GM19467 (cell line): ENCODE data around the gene RELN.

Experiments
- ATAC-seq: cut with Tn5 transposase; IDR thresholded peaks from one replicate; pipeline ENCODE4 v1.9.1; 2021; ENCODE audit warnings: mild to moderate bottlenecking, moderate library complexity; ENCODE audit not compliant: unreplicated experiment

Gene RELN

DNA sequence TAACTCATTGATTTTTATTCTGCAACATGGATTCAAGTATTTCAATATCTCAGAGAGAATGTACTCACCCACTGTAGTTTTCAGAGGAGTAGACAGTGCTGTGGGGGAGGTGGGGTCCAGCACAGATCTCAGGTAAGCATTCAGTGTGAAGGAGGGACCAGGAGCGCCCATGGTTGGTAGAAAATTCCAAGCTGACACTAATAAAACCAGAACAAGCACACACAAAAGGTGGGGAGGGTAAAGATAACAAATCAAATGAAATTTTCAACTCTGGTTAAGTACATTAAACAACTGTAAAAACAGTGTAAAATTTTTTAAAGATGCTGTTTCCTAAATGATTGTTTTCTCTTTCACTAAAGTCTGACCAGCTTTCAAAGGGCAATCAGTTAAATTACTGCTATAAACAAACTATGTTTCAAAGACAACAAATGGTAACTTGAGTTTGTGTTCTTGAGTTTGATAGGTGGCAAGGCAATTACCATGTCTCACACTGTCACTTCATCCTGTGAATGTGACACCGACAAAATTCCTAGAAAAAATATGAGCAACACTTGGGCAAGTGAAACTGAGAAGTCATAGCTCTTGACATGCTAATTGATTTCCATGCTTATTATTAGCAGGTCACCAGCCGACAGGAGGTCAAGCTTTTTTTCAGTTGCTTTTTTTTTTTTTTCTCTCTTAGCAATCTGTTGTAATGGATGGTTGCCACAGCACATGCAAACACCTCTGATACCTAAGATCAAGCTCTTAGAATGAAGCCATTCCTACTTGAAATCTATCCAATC, 337.7 kb downstream of the RELN start:
- no peak for ATAC-seq

- ATAC-seq = no peak
Measured at GRCh38 chr7:103649052-103649451, 340.4 kb downstream of the RELN start.

DNA sequence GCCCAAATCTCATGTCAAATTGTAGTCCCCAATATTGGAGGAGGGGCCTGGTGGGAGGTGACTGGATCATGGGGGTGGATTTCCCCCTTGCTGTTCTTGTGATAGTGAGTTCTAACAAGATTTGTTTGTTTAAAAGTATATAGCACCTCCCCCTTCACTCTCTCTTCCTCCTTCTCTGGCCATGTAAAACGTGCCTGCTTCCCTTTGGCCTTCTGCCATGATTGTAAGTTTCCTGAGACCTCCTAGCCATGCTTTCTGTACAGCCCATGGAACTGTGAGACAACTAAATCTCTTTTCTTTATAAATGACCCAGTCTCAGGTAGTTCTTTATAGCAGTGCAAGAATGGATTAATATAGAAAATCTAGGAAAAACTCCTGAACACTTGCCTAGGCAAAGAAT, 341.3 kb downstream of the RELN start:
- ATAC-seq = no peak

- no peak for ATAC-seq
Measured at GRCh38 chr7:103644319-103644718, 345.1 kb downstream of the RELN start.

DNA sequence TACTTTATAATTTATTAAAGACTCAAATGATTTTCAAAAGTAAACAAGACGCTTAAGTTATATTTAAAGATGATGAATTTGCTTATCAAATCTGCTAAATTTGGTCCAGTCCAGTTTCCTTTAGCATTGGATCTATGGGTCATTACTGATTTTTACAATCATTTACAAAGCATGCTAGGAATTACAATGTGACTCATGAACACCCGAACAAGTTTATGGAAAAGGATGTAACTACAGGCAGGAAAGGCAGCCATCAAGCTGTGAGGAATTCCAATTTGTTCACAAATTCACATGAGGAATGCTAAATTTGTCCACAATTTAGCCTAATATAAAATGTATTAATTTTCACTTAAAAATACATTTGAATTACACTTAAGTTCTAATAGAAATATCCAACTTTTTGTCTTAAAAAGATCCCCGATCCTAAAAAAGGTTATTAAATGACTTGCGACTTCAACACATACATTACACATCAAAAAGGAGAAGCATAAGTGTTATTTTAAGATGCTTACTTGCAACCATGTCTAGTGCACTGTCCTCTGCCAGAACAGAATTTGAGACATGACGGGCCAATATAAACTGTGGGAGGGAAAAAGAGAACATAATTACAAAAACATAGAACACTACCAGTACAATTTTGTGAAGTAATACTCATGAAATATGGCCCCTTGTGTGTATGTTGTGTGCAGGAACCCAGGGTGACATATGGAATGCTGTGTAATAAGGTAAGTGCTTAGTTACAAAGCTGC, 349.3 kb downstream of the RELN start:
- ATAC-seq = no peak

DNA sequence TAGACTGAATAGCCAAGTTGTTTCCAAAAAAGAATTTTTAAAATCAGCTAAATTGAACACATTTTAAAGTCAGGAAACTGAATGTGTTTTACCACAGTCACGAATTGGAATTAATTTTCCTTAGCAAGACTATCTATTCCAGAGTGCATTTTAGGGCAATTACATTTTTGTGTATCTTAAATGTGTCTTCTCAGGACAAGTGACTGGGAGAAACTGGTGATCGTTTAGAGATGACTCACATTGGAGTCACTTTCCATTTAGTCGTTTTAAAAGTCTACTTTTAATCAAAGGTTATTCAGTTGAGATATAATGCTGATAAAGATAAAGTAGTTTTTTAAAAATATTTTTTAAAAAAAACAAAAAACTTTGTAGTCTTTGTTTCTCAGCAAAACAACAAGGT, 351.7 kb downstream of the RELN start:
- ATAC-seq = no peak

- ATAC-seq = no peak
Measured at GRCh38 chr7:103637094-103637493, 352.4 kb downstream of the RELN start.

DNA sequence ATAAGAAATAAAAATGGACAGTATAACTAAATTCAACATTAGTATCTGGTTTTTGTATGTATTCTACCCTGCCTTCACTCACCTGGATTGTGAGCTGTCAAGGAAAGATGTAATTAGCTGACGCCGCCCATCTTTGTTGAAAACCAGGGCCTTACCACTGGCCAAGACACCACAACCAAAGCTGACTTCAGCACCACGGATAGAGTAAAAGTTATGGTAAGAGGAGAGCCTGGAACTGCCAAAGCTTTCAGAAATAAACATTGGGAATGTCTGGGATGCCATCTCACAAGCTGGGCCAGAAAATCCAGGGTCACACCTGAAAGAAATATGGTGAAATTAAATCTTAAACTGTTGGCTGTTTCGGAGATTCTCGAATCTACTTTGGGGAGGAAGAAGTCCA, 353.3 kb downstream of the RELN start:
- ATAC-seq = no peak

- ATAC-seq = no peak
Measured at GRCh38 chr7:103632972-103633371, 356.5 kb downstream of the RELN start.

DNA sequence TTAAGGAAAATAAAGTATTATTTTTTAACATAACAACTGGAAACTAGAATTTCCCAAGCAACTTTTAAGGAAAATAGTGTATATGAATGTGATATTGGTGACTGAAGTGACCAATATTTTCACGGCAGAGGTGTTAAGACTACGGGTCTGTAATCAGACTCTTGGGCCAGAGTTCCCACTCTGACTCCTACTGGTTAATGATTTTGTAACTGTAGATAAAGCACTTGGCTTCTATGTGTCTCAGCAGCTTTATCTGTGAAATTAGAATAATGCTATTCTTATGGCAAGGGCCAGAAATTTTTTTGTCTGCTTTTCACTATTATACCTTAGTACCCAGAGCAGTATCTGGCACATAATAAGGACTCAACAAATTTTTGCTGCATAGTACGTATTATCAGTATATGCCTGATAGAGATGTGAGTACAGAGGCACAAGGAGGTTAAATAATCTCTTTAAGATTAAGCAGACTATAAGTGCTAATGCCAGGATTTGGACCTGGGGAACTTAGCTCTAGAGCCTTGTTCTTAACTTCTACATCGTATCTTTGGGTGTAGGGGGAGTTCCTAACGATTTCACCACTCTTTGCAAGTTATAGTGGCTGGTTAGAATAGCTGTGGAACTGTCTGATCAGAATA, 357.3 kb downstream of the RELN start:
- ATAC-seq = no peak

- no peak for ATAC-seq
Measured at GRCh38 chr7:103630318-103630717, 359.1 kb downstream of the RELN start.

- no peak for ATAC-seq
Measured at GRCh38 chr7:103628742-103629141, 360.7 kb downstream of the RELN start.

DNA sequence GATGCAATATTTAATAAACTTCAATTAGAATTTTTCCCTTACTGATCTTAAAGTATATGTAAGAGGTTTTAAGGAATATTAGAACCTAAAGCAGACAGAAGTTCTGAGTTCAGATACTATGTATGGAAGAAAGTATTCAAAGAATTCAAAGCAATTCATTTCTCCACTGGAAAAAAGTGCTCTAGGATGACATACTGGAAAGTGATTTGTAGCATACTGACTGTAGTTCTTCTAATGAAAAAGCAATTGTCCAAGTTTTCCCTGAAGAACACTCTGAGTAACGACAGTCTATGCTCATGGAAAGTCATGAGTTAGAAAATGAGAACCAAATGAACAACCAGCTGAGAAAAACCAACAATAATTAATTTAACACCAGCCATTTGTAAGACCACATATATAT, 362.7 kb downstream of the RELN start:
- no peak for ATAC-seq

GRCh38 chr7:103622274-103622673, 367.2 kb downstream of the RELN start:
- ATAC-seq = no peak

GRCh38 chr7:103613655-103614642, 375.5 kb downstream of the RELN start:
- ATAC-seq = no peak

DNA sequence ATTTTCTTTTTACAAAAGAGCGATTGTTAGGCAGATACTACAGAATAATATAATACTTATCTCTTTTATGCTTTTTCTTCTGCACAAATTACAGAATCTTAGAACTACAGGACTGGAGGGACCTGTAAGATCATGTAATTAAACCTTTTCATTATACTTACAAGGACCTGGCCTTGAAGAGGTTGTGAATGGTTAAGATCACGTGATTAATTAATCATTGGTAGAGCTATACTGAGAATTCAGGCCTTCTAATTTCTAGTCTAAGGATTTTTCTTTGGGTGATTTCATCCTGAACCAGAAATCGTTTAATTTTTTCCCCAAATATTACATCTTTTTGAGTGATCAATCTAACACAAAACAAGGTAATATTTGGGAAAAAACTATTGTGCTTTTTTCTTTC, 379.7 kb downstream of the RELN start:
- ATAC-seq = no peak

DNA sequence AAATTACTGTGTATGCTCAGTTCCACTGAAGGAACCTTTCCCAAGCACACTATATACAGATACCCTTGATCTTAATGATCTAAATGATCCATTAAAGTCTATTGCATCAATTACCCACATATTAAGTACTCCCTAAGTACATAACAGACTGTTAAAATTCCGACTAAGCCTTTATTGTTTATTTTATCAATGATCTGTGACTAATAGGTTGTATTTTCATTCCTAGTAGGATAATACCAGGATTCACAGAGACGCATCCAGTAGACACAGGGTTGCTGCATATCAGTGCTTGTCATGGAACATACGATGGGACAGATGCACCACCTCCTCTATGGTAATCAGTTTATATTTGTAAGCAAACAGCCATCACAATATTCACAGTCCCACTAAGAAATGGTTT, 383.8 kb downstream of the RELN start:
- no peak for ATAC-seq

GRCh38 chr7:103598326-103598905, 391.0 kb downstream of the RELN start:
- no peak for ATAC-seq

GRCh38 chr7:103597606-103598005, 391.9 kb downstream of the RELN start:
- no peak for ATAC-seq

- no peak for ATAC-seq
Measured at GRCh38 chr7:103594186-103594585, 395.3 kb downstream of the RELN start.
